ENCODE data around the gene CADM1.

Gene CADM1

DNA sequence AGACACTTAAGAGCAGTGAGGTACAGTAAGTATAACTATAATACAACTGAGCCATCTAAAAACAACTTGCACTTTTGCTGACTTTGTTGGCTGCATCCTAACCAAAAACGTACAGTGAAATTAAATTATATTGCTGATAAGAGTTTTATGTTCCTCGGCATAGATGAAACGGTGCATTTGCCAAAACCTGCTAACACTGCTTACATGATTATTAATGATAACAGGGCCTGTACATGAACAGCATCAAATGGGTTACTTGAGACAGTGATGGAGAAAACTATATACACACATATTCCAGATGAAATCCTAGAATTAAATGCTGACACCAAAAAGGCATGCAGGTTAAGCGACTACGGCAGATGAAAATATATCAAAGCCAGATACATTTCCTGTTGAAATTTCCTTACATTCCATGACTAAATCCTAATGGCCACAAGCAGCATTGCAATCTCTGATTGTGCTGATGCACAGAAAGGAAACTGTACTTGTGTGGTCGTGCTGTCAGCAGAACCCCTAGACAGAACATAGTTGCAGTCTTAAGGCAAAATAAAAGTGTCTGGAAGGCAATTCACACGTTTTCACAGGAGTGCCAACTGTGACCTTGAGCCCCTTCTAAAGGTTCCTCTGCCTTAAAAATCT lies 143.9 kb downstream of the CADM1 start:
- Mint-ChIP-seq H3K4me3 (no peak overlapping the region), H3K27me3 (ENCODE audit: low read depth) (no peaks in the 10 kb centered on the region), H3K36me3 (ENCODE audit: low read depth) (peaks cover 3% of the 10 kb centered on the region), H3K9me3 (no peaks in the 10 kb centered on the region), H3K4me1 (peaks cover 12% of the 10 kb centered on the region), H3K27ac (peak overlapping the region; percentile 14 to 47 (median 27))
- TF ChIP-seq, protein P1, sequence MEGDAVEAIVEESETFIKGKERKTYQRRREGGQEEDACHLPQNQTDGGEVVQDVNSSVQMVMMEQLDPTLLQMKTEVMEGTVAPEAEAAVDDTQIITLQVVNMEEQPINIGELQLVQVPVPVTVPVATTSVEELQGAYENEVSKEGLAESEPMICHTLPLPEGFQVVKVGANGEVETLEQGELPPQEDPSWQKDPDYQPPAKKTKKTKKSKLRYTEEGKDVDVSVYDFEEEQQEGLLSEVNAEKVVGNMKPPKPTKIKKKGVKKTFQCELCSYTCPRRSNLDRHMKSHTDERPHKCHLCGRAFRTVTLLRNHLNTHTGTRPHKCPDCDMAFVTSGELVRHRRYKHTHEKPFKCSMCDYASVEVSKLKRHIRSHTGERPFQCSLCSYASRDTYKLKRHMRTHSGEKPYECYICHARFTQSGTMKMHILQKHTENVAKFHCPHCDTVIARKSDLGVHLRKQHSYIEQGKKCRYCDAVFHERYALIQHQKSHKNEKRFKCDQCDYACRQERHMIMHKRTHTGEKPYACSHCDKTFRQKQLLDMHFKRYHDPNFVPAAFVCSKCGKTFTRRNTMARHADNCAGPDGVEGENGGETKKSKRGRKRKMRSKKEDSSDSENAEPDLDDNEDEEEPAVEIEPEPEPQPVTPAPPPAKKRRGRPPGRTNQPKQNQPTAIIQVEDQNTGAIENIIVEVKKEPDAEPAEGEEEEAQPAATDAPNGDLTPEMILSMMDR (IDR thresholded peaks at IDR 0.05; ENCODE audit: unreplicated experiment in 3 of 3) = peak in 2 of 3 experiments; percentile 23 to 35

DNA sequence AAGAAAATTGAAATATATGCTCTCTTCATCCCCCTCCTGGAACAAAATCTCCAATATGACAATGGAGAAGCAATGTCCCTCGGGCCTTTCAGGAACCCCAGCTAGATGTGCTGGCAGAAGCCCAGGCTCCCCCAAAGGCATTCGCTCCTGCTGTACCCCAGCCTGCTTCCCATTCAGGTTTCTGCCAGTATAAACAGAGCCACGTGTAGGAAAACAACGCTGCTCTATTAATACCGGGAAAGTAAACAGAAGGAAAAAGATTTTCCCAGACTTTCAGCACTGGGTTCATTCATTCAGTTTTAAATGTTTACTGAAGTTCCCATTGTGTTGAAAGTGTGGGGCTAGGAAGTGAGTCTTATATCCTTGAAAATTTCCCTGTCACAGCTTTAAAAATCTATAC lies 147.1 kb downstream of the CADM1 start:
- Mint-ChIP-seq H3K27me3 (ENCODE audit: low read depth) (no peaks in the 10 kb centered on the region), H3K27ac (no peak overlapping the region), H3K4me3 (no peak overlapping the region), H3K4me1 (peaks cover 16% of the 10 kb centered on the region), H3K9me3 (no peaks in the 10 kb centered on the region), H3K36me3 (ENCODE audit: low read depth) (peaks cover 5% of the 10 kb centered on the region)
- TF ChIP-seq, protein P1 (IDR thresholded peaks at IDR 0.05; ENCODE audit: unreplicated experiment in 3 of 3) = no peak

DNA sequence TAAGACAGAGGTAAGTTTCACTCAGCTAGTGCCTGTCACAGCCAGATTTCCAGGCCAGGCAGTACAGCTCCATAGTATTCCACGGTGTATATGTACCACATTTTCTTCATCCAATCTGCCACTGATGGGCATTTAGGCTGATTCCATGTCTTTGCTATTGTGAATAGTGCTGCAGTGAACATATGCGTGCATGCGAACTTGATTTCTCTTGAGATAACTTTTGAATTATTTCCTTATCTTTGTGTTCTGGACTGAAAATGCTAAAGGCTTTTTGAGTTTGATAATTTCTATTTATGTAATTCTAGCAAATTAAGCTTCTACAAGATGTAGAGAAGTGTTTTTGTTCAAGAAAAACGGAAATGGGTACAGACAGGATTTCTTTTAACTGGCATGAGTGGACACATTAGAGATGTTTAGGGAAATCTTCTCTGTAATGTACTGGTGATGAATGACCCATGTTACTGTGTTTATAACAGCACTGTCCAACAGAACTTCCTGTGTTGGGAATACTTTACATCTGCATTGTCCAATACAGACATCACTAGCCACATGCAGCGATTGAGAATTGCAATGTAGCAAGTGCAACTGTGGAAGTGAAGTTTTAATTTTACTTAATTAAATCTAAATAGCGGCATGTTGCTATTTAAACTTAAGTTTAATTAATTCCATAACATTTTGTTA lies 151.3 kb downstream of the CADM1 start:
- no peak overlapping the region for H3K4me3 Mint-ChIP-seq
- peaks cover 27% of the 10 kb centered on the region for H3K4me1 Mint-ChIP-seq
- H3K36me3 Mint-ChIP-seq (ENCODE audit: low read depth) = peaks cover 16% of the 10 kb centered on the region
- no peaks in the 10 kb centered on the region for H3K9me3 Mint-ChIP-seq
- H3K27ac Mint-ChIP-seq = no peak overlapping the region
- TF ChIP-seq, protein P1 (IDR thresholded peaks at IDR 0.05; ENCODE audit: unreplicated experiment in 3 of 3) = no peak
- no peaks in the 10 kb centered on the region for H3K27me3 Mint-ChIP-seq (ENCODE audit: low read depth)

DNA sequence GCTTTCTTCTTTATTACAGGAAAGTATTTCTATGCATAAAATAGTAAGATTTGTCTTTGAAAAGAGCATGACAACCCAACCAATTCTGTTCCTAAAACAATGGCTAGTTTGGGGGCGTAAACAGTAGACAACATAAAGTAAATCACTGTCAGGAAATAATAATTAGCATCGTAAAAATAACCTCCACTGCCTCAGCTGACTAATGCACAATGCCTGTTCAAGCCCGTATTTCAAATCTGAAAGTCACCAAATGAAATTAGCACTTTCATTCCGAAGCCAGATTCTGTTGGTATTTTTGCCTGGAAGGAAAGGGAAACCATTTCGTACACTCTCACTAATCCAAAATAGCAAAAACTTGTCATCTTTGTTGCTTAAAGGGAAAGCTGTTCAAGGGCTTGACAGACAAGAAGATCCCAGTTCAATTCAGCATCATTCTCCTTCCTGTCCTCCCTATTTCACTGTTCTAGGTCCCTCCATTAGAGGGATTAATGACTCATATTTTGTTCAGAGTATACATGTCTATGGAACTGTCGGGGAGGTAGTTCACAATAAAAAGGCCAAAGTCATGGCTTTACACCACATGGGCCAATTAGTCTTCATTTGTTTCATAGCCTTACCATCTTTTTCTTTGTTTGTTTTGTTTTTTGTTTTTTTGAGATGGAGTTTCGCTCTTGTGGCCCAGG lies 154.7 kb downstream of the CADM1 start:
- TF ChIP-seq, protein P1 (IDR thresholded peaks at IDR 0.05; ENCODE audit: unreplicated experiment in 3 of 3) = no peak

DNA sequence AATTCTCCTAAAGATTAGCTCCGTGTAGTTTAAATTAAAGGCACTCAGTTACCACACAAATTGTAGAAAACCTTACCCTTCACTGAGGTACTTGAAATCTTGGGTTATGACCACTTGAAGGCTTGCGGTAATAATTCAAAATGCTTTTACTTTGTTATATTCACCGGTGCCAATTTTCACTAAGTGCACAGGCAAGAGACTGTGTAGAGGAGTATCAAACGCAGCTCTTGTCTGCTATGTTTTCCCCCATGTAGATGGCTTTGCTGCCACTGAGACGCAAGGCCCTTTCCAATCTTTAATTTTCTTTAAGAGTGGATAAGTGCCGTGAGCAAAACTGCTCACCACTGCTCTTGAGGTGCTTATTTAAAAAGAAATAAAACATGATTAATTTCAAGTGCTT lies 155.8 kb downstream of the CADM1 start:
- TF ChIP-seq, protein P1 (IDR thresholded peaks at IDR 0.05; ENCODE audit: unreplicated experiment in 3 of 3) = no peak
- Mint-ChIP-seq H3K36me3 (ENCODE audit: low read depth) (peaks cover 11% of the 10 kb centered on the region), H3K4me3 (no peak overlapping the region), H3K4me1 (peaks cover 33% of the 10 kb centered on the region), H3K27me3 (ENCODE audit: low read depth) (no peaks in the 10 kb centered on the region), H3K27ac (no peak overlapping the region), H3K9me3 (no peaks in the 10 kb centered on the region)

More for the DNA sequence above, 154.7 kb downstream of the CADM1 start:
- H3K9me3 Mint-ChIP-seq = no peaks in the 10 kb centered on the region
- no peaks in the 10 kb centered on the region for H3K27me3 Mint-ChIP-seq (ENCODE audit: low read depth)
- no peak overlapping the region for H3K27ac Mint-ChIP-seq
- H3K36me3 Mint-ChIP-seq (ENCODE audit: low read depth) = peaks cover 11% of the 10 kb centered on the region
- H3K4me1 Mint-ChIP-seq = peaks cover 33% of the 10 kb centered on the region
- H3K4me3 Mint-ChIP-seq = no peak overlapping the region

All from nephron (organoid).